GM19099 (cell line): ENCODE data around the gene FOXL1.

Experiments used
- POLR2A ChIP-seq: IDR thresholded peaks from 3 replicates; pipeline ENCODE4 v1.6.1; 2011; ENCODE audit warnings: low read depth; ENCODE audit not compliant: insufficient read length; ENCODE audit errors: extremely low read depth

FOXL1 gene

DNA sequence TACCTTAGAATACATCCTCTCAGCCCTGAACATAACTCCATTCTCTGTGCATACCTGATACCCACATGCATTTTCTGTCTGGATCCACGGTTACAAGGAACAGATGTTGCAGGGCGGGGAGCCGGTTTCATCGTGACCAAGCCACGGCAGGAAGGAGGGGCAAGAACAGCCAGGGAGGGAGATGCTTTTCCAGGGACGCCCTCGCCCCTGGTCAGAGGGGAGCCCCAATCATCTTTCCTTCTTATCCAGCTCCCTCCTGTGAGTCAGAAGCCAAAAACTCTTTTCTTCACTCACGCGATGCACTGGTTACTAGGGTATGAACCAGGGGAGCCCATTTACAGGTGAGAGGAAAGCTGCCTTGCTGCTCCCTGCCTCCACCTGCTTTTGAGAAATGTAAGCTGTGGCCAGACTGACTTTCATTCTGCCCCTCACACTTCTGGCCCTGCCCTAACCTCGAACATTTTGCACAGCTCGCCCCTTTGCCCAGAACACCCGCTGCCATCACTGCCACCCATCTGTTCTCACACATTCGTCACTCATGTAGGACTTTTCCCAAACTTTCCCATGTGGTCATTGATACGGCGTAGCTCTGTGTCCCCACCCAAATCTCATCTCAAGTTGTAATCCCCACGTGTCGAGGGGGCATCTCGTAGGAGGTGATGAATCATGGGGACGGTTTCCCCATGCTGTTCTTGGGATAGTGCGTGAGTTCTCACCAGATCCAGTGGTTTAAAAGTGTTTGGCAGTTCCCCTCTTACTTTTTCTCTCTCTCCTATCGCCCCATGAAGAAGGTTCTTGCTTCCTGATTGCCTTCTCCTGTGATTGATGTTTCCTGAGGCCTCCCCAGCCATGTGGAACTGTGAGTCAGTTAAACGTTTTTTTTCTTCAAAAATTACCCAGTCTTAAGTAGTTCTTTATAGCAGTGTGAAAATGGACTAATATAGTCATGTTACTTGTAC, 20.5 kb downstream of the FOXL1 start:
- no peak for TF ChIP-seq POLR2A

GRCh38 chr16:86601356-86601755, 23.0 kb downstream of the FOXL1 start:
- no peak for TF ChIP-seq POLR2A

- TF ChIP-seq POLR2A: no peak
These were observed 24.2 kb downstream of the FOXL1 start for GRCh38 chr16:86602521-86602920.

DNA sequence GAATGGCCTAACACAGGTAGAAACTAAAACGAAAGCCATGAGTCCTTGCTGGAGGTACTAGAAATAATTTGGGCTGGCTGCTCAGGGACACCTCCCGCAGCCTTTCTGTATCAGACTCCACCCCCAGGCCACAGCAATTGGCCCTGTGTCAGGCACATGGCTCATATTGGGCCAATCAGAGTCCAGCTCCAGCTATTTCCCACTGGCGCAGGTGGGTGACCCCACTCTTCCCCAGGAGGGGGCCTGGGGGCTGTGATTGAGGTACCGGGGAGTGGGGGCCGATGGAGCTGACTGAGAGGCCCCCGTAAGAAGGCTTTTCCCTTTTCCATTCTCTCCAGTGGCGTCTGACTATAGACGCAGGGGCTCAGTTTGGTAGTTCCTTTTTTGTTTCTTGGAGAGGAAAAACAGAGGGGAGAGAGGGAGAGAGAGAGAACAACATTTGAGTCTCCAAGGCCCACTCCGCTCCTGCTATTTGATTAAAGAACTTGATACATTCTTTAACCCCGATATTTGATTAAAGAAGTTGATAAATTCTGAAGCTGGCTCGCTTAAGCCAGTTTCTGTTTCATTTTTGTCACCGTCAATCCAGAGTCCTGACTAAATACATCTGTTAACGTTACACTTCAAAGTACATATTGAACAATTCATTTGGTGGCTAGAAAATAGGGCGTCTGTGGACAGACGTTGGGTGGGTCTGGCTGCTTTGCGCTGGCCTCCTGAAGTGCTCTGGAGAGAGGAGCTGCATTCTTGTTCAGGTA, 26.3 kb downstream of the FOXL1 start:
- peak; percentile 30 for TF ChIP-seq POLR2A

DNA sequence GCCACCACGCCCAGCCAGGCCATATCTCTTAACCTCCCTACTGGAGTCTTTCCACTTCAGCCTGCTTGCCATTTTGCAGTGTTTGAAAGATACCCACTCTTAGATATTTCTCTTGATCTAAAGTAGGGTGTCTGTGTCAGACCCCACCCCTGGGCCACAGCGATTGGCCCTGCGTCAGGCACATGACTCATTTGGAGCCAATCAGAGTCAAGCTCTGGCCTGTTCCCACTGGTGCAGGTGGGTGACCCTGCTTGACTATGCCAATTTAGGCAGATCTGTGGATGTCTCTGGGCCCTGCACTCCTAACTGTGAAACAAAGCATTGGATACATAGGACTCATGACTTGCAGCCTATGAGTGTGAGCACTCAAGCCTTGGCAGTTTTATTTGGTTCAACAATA, 27.6 kb downstream of the FOXL1 start:
- TF ChIP-seq POLR2A: no peak

GRCh38 chr16:86608301-86608747, 30.0 kb downstream of the FOXL1 start:
- TF ChIP-seq POLR2A: no peak

GRCh38 chr16:86609115-86609514, 30.8 kb downstream of the FOXL1 start:
- TF ChIP-seq POLR2A: no peak

GRCh38 chr16:86609661-86610060, 31.3 kb downstream of the FOXL1 start:
- TF ChIP-seq POLR2A: no peak

DNA sequence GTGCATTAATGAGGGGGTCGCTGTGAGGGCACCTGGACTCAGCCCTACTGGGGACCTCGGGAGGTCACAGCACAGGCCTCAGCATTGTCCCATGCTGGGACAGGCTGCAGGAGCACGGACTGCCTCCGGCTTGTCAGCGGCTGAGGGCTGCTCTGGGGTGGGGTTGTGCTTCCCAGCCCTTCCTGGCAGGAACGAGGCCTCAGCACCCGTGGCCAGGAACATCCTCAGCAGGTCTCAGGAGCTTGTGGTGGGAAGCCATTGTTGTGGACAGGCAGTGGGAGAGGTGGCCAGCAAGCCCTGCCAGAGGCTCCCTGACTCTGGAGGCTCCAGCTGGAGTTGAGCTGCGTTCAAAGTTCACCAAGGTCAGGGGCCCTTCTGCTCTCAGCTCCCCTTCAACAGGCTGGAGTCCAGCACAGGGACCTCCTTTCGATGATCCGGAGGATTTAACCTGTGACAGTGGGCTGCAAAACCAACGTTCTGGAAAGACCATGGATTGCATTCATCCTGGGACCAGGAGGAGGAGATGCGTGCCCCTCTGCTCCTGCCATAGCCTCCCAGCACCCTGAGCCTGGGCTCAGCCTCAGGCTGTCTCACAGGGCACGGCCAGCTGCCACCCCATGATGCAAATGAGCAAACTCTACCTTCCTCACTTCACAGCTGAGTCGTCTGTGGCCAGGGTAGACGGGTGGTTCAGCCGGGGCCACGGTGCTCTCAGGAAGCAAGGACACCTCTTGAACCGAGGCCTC, 32.6 kb downstream of the FOXL1 start:
- TF ChIP-seq POLR2A: no peak

GRCh38 chr16:86611525-86611855, 33.1 kb downstream of the FOXL1 start:
- TF ChIP-seq POLR2A: no peak

- no peak for TF ChIP-seq POLR2A
These were observed 33.6 kb downstream of the FOXL1 start for GRCh38 chr16:86611941-86612340.

GRCh38 chr16:86614699-86615098, 36.4 kb downstream of the FOXL1 start:
- TF ChIP-seq POLR2A: no peak

DNA sequence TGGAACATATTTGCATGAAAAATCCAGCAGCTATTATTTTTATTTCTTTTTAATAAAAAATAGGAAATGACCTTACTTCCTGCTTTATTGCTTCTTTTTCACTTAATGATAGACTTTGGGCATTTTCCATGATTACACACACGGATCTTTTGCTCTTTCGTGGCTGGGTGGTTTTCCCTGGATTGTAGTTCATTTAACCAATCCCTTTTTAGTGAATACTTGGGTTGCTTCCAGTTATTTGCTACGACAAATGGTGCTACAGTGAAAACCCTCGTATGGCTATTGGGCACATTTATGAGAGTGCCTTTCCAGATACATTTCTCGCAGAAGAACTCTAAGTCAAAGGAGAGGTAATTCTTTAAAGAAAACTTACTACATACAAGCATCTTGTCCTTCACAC, 38.6 kb downstream of the FOXL1 start:
- no peak for TF ChIP-seq POLR2A

GRCh38 chr16:86618431-86619238, 40.3 kb downstream of the FOXL1 start:
- TF ChIP-seq POLR2A: no peak
